HG03039 (cell line): ENCODE measurements around the gene CYBA.

Experiments
- ATAC-seq: cut with Tn5 transposase; IDR thresholded peaks from one replicate; pipeline ENCODE4 v1.9.1; 2021; ENCODE audit warnings: mild to moderate bottlenecking, moderate library complexity; ENCODE audit not compliant: unreplicated experiment

CYBA gene

DNA sequence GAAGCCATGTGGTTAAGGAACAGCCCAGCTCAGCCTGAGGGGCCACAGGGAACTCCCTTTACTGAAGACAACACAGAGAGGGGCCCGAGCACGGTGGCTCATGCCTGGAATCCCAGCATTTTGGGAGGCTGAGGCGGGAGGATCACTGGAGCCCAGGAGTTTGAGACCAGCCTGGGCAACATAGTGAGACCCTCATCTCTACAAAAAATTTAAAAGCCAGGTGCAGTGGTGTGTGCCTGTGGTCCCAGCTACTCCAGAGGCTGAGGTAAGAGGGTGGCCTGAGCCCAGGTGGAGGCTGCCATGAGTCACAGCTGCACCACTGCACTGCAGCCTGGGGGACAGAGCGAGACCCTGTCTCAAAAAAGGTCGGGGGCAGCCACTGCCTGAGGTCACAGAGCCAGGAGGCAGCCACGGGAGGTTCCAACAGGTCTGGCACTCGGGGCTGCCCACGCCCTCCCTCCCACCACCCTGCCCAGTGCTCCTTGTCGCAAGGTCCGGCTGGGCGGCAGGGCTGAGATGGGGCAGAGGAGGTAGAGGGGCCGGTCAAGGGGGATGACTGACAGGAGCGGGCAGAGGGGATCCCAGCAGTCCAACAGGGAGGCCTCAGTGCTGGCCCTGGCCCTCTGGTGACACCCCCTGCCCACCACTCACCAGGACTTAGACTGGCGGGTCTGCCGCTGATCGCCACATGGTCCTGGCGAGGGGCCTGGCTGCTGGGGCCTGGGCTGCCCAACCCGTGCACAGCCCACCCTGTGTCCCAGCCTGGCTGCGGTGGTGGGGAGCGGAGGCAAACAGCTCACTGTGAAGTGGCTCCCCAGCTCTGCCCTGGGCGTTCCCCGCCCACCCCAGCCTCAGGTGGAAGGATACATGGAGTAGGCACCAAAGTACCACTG lies 3.4 kb downstream of the CYBA start:
- no peak for ATAC-seq

DNA sequence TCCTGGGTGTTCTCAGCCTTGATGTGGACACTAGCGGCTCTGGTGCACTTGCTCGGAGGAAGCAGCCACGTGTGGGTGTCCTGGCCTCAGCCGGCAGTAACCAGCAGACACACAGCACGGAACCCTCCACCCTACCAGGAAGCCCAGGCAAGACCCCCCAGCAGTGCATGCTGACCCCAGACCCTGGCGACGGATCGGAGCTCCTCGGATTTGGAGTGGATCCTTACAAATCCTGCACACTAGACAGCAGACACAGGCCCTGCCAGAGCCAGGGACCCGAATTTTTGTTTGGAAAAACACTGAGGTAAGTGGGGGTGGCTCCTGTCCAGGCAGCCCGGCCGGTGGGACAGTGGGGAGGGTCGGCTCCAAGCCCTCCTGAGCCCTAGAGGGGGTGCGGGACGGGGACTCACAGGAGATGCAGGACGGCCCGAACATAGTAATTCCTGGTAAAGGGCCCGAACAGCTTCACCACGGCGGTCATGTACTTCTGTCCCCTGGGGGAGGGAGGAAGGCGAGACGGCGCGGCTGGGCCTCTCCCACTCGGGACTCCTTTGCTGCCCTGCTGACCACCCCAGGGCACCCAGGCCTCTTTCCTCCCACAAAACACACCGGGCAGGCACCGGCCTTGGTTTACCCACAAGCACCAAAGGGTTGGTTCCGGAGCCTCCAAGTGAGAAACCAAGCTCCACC lies 4.4 kb downstream of the CYBA start:
- no peak for ATAC-seq

DNA sequence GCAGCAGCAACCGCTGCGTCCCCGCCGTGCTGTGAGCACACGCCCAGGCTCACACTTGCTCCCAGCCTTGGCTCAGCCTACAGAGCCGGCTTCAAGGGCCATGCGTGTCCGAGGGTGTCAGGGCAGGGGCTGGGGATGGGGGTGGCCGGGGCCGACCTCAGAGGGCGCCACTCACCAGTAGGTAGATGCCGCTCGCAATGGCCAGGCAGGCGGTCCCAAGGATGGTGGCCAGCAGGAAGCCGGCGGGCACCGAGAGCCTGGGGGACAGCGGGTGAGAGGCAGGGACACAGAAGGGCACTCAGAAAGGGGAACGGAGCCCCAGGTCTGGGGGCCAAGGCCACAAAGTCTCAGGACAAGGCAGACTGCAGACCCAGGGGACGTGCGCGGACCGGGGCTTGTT lies 4.9 kb downstream of the CYBA start:
- no peak for ATAC-seq

DNA sequence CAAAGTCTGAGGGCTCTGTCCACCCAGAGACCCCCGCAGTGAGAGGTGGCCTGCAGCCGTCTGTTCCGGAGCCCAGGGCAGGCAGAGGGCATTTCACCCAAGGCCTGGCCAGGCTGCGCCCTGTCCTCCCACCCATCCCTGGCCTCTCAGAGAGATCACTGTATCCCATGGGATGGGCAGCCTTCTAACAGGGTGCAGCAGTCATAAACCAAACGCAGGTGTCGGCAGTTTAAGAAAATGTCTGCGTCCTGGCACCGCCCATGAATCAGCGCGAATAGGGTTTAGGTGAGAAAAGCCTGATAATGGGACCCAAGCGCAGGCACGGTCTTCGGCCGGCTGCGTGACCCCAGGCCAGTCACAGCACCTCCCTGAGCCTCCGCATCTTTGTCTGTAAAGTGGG lies 5.4 kb downstream of the CYBA start:
- no peak for ATAC-seq

DNA sequence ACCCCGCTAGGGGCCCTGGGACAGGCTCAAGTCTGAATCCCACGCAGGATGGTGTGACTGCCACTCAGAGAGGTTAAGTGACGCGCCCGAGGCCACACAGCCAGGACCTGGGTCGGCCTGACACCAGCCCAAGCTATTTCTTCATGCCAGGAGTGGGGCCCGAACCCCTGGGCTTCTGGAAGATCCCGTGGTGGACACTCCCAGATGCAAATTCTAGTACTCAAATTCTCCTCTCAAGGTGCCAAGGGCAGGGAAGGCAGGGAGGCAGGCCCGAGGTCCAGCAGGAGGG lies 7.3 kb downstream of the CYBA start:
- no peak for ATAC-seq

DNA sequence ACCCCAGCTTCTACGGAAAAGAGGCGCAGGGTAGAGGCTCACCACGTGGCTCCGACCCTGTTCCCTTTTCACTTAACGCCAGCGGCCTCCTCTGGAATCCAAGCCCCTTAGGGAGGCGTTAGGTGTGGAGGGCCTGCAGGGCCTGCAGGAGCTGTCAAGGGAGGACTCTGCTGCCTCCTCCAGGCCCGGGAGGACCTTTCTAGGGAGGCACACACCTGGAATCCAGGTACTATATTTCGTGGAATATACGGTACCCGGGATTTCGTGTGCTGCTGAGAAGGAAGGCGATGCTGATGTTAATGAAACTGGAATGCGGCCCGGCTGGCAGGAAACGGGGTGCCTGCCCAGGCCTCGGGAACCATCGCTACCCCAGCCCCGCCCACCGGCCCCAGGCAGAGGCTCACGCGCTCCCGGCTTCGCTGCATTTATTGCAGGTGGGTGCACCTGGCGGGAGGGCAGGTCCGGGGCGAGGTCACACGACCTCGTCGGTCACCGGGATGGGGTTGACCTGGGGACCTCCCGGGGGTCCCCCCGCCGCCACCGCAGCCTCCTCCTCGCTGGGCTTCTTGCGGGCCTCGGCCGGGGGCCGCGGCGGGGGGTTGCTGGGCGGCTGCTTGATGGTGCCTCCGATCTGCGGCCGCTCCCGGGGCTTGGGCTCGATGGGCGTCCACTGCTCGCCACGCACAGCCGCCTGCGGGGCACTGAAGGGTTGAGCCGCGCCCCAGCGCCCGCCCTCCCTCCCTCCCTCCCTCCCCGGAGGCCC lies 7.8 kb downstream of the CYBA start:
- no peak for ATAC-seq

DNA sequence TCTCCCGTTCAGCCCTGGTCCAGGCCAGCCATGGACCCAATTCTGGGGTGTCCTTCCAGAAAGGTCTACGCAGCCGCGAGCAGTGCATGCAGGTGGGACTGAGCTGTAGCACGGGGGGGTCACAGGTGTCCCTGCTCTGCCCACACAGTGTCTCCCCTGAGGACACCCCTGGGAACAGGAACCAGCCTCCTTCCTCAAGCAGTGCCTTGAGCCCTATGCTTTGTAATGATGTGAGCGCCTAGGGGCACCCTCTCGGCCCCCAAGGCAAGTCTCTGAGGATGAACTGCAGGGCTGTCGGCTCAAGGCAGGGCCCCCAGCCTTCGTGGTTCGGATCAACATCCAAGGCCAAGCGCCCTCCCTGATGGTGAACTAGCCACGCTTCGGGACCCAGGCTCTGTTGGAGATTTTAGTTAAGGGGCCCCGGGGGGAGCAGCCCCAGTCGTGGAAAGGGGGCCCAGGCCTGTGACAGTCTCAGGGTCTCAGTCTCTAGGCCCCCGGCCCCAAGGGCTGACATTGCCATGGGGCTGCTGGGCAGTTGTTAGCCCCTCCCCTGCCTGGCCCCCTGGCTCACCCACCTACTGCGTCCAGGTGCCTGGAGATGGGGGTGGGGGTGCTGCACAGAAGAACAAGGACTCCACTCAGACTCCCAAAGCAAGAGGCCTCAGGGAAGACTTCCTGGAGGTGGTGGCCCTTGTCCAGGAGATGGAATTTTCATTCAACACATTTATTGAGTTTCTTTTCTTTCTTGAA lies 10.2 kb downstream of the CYBA start:
- no peak for ATAC-seq

DNA sequence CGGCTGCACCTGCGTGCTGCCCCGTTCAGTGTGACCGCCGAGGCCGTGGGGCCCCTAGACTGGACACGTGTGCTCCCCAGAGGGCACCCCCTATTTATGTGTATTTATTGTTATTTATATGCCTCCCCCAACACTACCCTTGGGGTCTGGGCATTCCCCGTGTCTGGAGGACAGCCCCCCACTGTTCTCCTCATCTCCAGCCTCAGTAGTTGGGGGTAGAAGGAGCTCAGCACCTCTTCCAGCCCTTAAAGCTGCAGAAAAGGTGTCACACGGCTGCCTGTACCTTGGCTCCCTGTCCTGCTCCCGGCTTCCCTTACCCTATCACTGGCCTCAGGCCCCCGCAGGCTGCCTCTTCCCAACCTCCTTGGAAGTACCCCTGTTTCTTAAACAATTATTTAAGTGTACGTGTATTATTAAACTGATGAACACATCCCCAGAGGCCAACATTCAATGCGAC lies 10.8 kb downstream of the CYBA start:
- no peak for ATAC-seq

DNA sequence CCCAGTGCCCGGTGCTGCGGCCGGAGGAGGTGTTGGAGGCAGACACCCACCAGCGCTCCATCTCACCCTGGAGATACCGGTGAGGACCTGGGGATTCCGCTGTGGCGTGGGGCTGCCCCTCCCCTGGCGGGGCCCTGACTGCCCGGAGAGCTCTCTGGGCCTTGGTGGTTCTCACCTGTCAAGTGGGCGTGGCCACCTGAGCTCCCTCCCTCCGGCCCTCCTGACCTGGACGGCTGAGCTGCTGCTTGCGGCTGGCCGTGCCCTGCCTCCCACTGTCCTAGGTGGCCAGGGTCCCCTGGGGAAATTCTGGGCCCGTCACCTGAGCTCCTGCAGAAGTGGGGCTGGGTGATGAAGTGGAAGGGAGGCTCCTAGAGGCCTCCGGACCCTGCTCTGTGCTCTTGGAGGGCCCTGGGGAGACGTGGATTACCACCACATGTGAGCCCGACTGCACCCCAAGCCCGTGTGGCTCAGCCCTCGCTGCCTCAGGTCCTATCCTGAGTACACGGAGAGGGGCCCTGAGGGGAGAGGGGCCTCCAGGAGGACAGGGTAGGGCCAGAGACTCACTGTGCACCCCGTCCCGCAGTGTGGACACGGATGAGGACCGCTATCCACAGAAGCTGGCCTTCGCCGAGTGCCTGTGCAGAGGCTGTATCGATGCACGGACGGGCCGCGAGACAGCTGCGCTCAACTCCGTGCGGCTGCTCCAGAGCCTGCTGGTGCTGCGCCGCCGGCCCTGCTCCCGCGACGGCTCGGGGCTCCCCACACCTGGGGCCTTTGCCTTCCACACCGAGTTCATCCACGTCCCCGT lies 11.4 kb downstream of the CYBA start:
- ATAC-seq: no peak

DNA sequence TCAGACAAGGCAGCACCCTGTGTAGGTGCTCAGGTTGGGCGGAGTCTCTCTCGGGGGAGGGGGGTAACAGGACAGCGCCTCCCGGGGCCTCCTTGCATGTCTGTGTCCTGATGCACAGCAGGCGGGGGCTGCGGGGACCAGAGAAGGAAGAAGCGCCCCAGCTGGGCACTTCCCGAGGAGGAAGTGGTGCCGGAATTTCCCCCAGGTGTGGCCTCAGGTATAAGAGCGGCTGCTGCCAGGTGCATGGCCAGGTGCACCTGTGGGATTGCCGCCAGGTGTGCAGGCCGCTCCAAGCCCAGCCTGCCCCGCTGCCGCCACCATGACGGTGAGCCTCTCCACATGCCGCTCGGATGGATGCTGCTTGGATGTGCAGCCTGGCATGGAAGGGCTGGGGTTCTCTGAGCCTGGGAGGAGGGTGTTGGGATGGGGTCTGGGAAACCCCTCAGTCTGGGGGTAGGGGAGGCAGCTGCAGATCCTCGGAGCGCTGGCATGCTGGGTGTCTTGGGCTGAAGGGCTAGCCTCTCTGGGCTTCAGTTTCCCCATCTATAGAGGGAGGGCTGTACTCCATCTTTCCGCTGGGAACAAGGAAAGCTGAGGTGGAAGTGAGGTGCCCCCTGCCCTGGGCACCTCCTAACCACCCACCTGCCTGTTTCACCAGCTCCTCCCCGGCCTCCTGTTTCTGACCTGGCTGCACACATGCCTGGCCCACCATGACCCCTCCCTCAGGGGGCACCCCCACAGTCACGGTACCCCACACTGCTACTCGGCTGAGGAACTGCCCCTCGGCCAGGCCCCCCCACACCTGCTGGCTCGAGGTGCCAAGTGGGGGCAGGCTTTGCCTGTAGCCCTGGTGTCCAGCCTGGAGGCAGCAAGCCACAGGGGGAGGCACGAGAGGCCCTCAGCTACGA lies 12.3 kb downstream of the CYBA start, which contains the start of gene IL17C:
Gene IL17C, plus strand, starts transcription at position 250 of the 908 bp plus-strand sequence. Its CDS starts 70 bp downstream, at position 320.
- no peak for ATAC-seq

DNA sequence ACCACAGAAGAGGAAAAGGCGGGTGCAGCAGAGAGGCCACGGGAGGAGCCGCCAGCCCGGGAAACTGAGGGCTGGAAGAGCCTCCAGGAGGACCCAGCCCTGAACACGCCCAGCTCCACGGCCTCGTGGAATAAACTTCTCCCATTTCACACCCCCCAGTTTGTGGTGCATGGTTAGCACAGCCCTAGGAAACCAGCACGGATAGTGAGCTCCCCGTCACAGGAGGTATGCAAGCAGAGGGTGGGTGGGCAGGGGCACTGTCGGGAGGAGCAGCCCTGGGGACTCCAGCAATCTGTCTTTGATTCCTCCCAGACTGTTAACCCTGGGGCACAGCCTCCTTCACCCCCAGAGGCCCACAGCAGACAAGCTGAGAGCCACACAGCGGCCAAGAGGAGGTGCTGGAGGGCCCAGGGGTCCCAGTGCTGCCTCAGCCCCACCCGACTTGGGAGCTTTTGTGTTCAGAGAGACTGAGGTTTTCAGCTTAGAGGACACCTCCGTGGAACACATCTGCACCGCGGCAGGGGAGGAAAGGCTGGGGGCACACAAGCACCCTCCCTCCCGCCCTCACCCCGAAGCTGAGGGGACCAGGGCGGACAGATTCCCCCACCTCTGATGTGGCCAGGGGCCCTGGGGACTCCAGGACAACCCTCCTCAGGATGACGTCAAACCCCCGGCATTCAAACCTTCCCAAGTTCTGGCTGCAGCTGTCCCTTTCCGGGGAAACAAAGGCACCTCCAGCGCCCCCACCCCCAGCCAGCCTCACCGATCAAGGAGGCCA lies 14.2 kb downstream of the CYBA start:
- ATAC-seq: no peak

DNA sequence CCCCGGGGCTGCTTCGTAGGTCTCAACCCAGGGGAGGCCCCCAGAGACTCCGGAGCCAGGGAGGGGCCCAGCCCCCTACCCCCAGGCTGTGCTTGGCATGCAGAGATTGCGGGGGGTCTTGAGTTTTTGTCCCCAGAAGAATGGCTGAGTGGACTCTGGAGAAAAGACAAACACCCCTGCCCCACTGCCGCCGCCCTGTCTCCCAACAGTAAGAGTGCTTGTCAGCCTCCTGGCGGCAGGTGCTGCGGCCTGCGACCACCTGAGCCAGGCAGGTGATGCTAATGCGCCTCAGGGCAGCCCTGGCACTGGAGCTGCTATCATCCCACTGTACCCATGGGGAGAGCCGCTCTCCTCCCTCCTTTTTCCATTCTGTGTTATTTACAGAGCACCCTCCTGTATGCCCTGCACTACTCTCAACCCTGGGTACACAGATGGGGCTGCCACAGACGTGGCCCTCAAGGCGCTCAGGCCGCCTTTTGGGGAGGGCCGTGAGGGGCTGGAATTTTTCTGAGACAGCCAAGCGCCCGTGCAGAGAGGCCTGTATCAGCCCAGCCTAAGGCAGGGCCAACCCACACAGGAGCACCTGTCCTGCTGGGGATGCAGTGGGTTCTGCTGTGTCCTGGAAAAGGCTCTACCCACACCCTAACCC lies 15.1 kb downstream of the CYBA start:
- ATAC-seq: no peak

DNA sequence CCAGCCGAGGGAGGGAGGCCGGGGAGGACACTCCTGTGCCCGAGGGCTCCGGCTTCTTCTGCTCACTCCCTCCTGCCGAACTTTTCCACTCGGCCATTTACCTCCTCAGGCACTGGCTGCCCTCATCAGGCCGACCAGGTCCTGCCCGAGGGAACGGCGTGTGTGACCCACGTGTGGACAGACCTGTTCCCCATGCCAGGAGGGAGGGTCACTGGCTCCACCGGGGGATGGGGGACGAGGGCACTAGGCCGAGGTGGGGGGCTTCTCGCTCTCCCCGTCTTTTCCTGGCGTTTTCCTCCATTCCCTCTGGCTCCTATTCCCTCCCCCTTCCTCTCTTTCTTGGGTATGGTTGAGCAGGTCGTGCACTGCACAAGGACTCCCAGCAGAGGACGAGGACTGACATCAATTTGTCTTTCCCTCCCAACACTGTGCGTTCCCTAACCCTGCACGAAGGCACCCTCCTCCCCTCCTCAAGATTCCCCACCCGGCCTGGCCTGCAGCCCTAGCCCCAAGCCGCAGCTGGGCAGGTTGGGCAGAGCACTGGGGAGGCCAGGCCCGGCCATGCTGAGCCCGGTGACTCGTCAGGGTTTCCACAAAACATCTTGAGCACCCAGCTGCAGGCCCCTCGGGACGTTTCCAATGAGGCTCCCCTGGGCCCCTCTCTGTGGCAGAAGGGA lies 15.7 kb downstream of the CYBA start:
- ATAC-seq: no peak

DNA sequence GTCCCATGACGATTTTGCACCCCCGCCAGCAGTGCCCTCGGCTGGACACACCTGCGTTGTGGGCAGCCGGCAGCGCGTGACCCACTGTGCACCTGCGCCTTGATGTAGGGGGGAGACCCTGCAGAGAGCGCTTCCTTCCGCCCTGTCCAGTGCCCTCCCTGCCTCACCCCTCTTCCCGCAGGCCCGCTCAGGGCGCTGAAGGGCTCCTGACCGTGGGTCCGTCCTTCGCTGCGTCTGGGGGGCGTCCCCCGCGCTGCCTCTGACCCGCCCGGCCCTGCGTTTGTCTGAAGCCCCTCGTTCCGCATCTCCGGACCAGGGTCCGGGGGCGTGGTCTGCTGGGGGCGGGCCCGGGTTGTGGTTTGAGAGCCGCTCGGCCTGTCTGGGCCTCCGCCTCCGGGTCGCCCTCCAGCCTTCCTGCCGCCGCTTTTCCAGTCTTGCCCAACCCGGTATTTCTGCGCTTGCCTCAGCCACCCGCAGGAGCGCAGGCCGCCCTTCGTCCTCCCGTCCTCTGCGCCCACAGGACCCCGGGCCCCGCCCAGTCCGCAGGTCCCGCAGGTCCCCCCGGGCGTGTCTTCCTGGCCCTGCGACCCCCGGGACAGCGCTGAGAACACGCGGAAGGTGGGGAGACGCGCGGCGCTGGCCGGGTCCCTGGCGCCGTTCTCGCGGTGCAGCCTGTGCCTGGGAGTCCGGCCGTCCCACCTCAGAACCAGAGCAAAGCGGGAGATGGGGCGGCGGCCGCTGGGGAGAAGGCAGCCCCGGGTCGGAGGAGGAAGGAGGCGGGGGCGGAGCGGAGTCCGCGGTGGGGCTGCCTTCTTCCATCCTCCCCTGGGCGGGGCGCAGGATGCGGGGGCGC lies 16.5 kb downstream of the CYBA start:
- ATAC-seq: no peak

DNA sequence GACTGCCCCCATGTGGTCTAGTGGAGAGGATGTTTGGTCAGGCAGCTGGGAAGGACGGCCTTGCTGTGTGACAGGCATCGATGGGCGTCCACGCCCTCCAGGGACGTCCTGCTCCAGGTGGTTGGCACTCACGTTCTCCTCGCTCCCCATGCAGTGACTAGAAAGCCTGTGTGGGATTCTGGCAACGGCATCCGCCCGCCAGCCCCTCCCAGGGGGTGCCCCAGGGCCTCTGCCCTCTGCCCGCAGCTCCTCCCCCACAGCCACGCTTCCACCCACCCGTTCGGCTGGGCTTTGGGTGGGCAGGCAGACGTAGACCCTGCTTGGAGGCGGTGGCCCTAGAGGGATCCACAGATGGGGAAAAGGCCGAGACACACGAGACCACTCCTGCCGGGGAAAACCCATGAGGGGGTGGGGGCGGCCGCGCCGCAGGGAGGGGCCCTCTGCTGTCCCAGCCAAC lies 17.1 kb downstream of the CYBA start:
- ATAC-seq: no peak

DNA sequence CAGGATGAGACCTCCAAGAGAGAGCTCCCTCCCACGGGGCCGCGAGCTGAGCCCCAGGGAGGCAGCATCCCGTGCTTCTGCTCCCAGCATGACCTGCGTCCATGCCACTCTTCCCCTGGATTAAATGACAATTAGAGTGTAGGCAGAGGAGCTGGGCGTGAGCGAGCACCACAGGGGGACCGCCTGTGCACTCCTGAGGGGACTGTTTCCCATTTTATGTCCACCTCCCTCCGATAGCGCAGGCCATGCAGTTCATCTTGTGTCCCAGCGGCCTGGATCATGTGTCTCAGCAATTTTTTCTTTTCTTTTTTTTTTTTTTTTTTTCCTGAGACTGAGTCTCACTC lies 18.3 kb downstream of the CYBA start:
- ATAC-seq: no peak
